Measurements from ENCODE around the gene KRTAP12-2.
"Not testable (repeated sequence)": the region's sequence is repeated elsewhere in the genome, so short reads cannot be mapped to it uniquely, and the experiment has no call there.

The KRTAP12-2 gene

DNA sequence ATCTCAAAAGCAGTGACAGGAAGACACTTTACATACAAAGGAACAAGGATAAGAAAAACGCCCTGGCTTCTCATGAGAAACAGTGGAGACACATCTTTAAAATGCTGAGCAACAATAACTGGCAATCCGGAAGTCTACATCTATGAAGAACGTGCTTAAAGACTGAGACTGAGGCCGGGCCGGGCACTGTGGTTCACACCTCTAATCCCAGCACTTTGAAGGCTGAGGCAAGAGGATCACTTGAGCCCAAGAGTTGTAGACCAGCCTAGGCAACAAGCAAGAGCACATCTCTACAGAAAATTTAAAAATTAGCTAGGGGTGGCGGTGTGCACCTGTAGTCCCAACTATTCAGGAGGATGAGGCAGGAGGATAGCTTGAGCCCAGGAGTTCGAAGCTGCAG, 17.4 kb upstream of the KRTAP12-2 start:
- no peak for DNase-seq

GRCh38 chr21:44682580-44683151, 15.9 kb upstream of the KRTAP12-2 start:
- no peak for DNase-seq

DNA sequence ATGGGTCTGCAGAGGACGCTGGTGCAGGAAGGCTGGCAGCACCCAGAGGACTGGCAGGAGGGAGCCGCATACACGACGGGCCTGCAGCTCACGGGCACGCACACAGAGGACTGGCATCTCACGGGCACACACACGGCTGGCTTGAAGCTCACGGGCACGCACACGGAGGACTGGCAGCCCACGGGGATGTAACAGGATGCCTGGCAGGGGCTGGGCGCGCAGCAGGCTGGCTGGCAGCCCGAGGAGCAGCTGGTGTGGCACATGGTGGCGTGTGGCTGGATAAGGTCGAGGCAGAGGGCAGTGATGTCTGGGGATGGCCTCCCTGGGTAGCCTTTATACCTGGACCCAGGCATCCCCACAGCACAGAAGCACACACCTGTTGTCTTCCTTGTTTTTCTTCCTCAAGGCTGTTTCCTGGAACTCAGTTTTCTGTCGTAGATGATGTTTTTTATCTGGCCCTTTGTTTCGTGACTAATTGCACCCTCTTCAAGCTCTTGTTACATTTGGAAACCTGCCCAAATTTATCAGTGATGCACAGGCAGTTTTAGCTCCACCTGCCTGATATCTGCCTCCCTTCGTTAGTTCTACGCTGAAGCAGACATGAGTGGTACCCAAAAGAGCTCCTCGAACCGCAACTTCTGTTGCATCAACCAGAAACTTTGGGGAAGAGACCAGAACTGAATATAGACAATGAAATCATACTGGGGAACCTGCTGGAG, 15.3 kb upstream of the KRTAP12-2 start, which contains the start of gene KRTAP12-1:
Gene KRTAP12-1 (minus strand): TSS at position 303 of the 719 bp plus-strand sequence. CDS start 40 bp downstream, at position 263.
- no peak for DNase-seq

DNA sequence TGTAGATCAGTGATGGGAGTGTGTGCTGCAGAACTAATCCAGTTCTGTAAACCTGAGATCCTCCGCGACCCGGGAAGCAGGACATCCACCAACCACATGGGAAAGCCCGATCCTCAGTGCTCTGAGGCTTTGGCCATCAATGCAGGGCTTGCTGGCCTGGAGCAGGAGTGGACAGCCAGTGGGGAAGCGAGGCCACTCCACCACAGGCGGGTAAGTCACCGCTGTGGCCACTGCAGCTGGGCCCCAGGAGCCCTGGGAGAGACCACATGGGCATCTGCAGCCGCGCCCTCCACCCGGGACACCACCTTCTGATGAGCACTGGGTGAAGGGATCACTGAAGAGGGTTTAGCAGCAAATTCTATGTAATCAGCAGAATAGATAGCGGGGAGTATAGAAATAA, 14.4 kb upstream of the KRTAP12-2 start:
- DNase-seq: no peak

DNA sequence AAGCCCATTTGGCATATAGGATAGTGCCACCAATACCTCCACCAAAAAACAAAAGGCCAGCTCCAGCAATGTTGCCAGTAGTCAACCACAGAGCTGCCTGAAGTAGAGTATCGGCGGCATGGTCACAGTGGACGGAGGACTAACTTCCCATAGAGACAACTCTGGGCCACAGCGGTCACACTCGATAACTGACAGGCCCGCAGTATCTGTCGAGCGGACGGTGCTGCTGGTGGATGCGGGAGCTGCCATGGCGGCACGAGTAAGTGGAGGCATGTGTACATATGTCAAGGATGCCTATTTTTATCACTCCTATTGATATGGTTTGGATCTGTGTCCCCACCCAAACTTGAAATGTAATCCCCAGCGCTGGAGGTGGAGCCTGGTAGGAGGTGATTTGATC, 11.2 kb upstream of the KRTAP12-2 start:
- no peak for DNase-seq

DNA sequence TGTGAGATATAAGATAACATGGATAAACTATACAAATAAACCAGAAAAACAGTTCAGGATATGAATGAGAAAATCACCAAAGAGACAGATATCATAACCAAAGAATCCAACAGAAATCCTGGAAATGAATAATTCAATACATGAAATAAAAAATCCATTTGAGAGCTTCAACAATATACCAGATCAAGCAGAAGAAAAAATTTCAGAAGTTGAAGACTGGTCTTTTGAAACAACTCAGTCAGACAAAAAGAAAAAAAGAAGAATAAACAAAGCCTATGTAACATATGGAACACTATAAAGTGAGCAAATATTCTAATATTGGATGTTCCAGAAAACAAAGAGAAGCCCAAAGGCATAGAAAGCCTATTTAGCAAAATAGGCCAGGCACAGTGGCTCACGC, 5.2 kb upstream of the KRTAP12-2 start:
- no peak for DNase-seq

- DNase-seq: no peak
Observed at GRCh38 chr21:44670642-44671432, 4.1 kb upstream of the KRTAP12-2 start.

GRCh38 chr21:44667612-44668011, 885 bp upstream of the KRTAP12-2 start:
- DNase-seq: no peak

GRCh38 chr21:44664691-44665090, 2.0 kb downstream of the KRTAP12-2 start:
- no peak for DNase-seq

DNA sequence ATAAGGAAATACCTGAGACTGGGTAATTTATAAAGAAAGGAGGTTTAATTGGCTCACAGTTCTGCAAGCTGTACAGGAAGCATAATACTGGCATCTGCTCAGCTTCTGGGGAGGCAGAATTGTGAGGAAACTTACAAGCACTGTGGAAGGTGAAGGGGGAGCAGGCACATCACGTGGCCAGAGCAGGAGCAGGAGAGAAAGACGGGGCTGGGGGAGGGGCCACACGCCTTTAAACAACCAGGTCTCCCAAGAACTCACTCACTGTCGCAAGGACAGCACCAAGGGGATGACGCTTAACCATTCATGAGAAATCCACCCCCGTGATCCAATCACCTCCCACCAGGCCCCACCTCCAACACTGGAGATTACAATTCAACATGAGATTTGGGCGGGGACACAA, 5.2 kb downstream of the KRTAP12-2 start:
- not testable (repeated sequence) for DNase-seq

- peak in 1 of 5 donors; percentile 70 for DNase-seq
Observed at GRCh38 chr21:44658913-44659595, 7.7 kb downstream of the KRTAP12-2 start.

- no peak for DNase-seq
Observed at GRCh38 chr21:44658541-44658910, 8.2 kb downstream of the KRTAP12-2 start.

DNA sequence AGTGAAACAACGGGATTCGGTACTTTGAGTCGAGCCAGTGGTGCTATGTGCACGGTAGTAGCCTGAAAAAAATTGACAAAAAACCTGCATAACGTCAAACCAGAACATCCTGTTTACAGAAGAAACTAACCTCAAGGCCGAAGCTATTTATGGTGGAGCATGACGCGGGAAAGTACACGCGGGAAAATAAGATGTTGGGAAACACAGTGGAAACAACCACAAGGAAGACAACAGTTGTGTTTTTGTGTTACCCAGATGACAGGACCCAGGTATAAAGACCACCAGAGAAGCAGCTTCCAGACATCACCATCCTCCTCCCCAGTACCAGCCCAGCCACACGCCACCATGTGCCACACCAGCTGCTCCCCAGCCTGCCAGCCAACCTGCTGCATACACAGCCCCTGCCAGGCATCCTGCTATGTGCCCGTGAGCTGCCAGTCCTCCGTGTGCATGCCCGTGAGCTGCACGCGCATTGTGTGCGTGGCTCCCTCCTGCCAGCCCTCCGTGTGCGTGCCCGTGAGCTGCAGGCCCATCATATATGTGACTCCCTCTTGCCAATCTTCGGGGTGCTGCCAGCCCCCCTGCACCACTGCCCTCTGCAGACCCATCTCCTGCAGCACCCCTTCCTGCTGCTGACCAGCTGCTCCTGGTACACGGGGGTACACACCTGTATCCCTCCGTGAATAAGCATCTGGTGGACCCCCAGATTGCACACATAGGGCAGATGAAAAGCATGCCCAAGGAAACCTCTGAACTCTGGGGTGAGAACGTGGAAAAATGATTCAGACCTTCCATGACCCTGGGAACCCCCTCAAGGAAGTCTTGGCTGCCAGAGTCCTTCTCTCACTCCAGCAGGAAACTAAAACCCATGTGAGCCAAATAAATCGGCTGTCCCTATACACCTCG, 8.8 kb downstream of the KRTAP12-2 start, which contains the start of gene KRTAP12-3:
Gene KRTAP12-3 (plus strand): TSS at position 298 of the 906 bp plus-strand sequence. CDS start 48 bp downstream, at position 346.
- DNase-seq: peak; percentile 43 to 93 (median 48)

DNA sequence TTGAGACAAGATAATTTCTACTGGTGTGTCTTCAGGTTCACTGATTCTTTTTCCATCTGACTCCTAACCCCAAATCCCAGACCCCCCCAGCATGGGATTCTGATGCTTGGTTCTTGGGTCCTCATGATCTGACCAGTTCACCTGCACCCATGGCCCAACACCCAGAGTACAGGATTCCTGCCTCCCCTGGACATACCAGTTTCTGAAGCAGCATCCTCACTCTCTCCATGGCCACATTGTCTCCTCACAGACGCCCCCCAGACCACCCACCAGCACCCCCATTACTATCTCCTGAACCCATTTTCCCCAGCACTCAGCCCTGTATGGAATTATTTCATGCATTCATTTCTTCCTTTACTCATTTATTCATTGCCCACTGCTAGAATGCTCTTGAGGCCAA, 9.9 kb downstream of the KRTAP12-2 start:
- DNase-seq: no peak

- DNase-seq: peak in 1 of 5 donors; percentile 55
Observed at GRCh38 chr21:44654576-44655175, 12.1 kb downstream of the KRTAP12-2 start, which contains the start of gene KRTAP12-4. Gene KRTAP12-4, minus strand, starts transcription at chr21:44654659. Its CDS starts 45 bp downstream, at chr21:44654614.

GRCh38 chr21:44653656-44654575, 12.8 kb downstream of the KRTAP12-2 start:
- peak; percentile 44 to 70 (median 61) for DNase-seq

DNA sequence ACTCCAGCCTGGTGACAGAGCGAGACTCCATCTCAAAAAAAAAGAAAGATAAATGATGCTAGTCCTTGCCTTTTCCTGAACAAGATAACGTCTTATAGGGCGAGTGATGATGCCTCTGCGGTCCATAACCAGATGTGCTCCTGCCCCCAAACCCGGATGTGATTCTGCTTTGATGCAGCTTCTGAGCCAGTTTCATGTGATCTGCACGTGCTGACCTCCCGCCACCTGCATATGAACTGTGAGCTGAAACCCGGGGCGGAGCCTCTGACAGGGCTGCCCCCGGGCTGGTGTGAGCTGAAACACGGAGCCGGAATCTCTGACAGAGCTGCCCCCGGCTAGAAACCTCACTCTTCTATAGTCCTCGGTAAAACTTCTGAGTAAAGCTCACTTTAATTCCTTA, 13.6 kb downstream of the KRTAP12-2 start:
- DNase-seq: no peak

DNA sequence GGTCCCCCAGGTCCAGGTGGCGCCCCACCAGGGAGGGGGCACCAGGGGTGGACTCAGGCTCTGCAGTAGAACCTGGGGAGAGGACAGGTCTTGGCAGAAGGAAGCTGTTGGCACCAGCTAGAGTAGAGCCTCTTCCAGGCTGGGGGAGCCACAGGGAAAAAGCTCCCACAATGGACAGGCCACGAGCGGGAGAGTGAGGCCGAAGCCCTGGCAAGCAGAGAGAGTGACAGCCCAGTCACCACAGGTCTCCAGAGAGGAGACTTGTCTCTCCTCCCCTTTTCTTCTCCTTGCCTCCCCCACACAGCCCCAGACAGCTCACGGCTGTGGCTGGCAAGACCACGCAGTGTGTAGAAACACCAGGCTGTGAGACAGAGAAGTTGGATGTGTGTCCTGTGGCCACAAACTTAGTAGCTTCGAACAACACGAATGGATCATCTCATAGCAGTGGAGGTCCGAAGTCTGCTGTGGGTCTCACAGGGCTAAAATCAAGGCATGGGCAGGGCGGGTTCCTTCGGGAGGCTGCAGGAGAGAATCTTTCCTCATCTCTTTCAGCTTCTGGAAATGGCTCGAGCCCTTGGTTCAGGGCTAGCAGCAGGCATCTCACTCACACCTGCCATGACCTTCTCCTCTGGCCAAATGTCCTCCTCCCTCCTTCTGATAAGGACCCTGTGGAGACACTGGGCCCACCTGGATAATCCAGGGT, 15.6 kb downstream of the KRTAP12-2 start:
- no peak for DNase-seq

- no peak for DNase-seq
Observed at GRCh38 chr21:44650265-44650972, 16.3 kb downstream of the KRTAP12-2 start.
